AG04449 (cell line): ENCODE data around the gene CIAO2B.

Experiments
- CTCF ChIA-PET: fragments of 350-600 bp; formaldehyde crosslinking; extraction: SDS; loops from one replicate; lab custom pipeline; 2021; ENCODE audit warnings: antibody characterized with exemption; lab: Yijun Ruan, JAX
- POLR2A ChIA-PET: fragments of 400-600, 350-600 bp; formaldehyde crosslinking; extraction: SDS; loops from one replicate; lab custom pipeline; 2020; ENCODE audit warnings: antibody characterized with exemption, inconsistent platforms; lab: Yijun Ruan, JAX
- DNase-seq: peaks from one replicate; pipeline ENCODE4 v3.0.0-alpha.2; 2010; ENCODE audit warnings: low read depth, low spot score
- H3K4me3 ChIP-seq: 2 replicates; pipeline ENCODE4 v1.5.1; 2011; ENCODE audit warnings: low read depth, mild to moderate bottlenecking, control low read depth, low read length
- CTCF ChIP-seq: IDR thresholded peaks from one replicate; pipeline ENCODE4 v1.5.1; 2011; ENCODE audit warnings: mild to moderate bottlenecking, moderate library complexity, low read length, control low read depth, inconsistent platforms; ENCODE audit not compliant: insufficient read depth; ENCODE audit errors: missing control alignments

The CIAO2B gene

GRCh38 chr16:66950971-66951790, 17.0 kb upstream of the CIAO2B start:
- no peak for TF ChIP-seq CTCF
- POLR2A ChIA-PET: no interaction called here
- DNase-seq: no peak

GRCh38 chr16:66950437-66950836, 16.2 kb upstream of the CIAO2B start:
- POLR2A ChIA-PET: no interaction called here
- no peak for DNase-seq
- CTCF ChIA-PET: interaction anchor here (0.7 to 6.6 kb wide), 8 partner anchors 11 to 718 kb away, joined by 3 to 90 read pairs (median 4); partner anchors contain the start of genes CES3 and EXOC3L1

More at GRCh38 chr16:66950971-66951790, 17.0 kb upstream of the CIAO2B start:
- CTCF ChIA-PET: interaction anchor here (0.7 to 6.6 kb wide), 8 partner anchors 8 to 717 kb away, joined by 3 to 90 read pairs (median 5); partner anchors contain the start of gene EXOC3L1
- H3K4me3 ChIP-seq: no peak overlapping the region

GRCh38 chr16:66949472-66949871, 15.3 kb upstream of the CIAO2B start:
- no peak overlapping the region for H3K4me3 ChIP-seq
- ChIA-PET CTCF (interaction anchor here (1.4 to 6.6 kb wide), 6 partner anchors 10 to 238 kb away, joined by 3 to 90 read pairs (median 8); partner anchors contain the start of genes CES3 and EXOC3L1), POLR2A (no interaction called here)
- DNase-seq: no peak
- TF ChIP-seq CTCF: no peak

More at GRCh38 chr16:66950437-66950836, 16.2 kb upstream of the CIAO2B start:
- no peak for TF ChIP-seq CTCF
- H3K4me3 ChIP-seq: no peak overlapping the region

- ChIA-PET CTCF (interaction anchor here (1.6 to 6.6 kb wide), 3 partner anchors 10 to 239 kb away, joined by 8 to 90 read pairs (median 11); partner anchors contain the start of gene EXOC3L1), POLR2A (no interaction called here)
- no peak for TF ChIP-seq CTCF
- DNase-seq: no peak
- peak overlapping the region; percentile 12; the same call in 1 of the 2 replicates for H3K4me3 ChIP-seq
These were observed 14.6 kb upstream of the CIAO2B start for GRCh38 chr16:66948837-66949225.

- TF ChIP-seq CTCF: no peak
- DNase-seq: no peak
- CTCF ChIA-PET: interaction anchor here (0.7 to 9.1 kb wide), 8 partner anchors 10 to 285 kb away, joined by 3 to 100 read pairs (median 6); partner anchors contain the start of genes B3GNT9 and EXOC3L1
- POLR2A ChIA-PET: no interaction called here
- H3K4me3 ChIP-seq: peak overlapping the region; percentile 58
These were observed 14.1 kb upstream of the CIAO2B start for GRCh38 chr16:66948134-66948836.
